HCT116 (cell line): ENCODE measurements around the gene KIRREL2. TPM values are rescaled to one million over a fixed set of nuclear protein-coding genes. Genes with fewer than 3 reads are reported as not detected.

Experiments
- ATAC-seq: fragments of 200-7000 bp; cut with Tn5 transposase; 2 replicates; pipeline ENCODE4 v1.9.1; 2020; ENCODE audit warnings: mild to moderate bottlenecking, moderate library complexity
- BruUV-seq: library from RNA; stranded (reverse); fragments of 400-500 nt; replicated peaks from 2 replicates; lab custom pipeline; 2021; lab: Mats Ljungman, UMichigan
- CTCF ChIA-PET: fragments of 300-600 bp; sonication (Branson Sonifier 250); formaldehyde crosslinking; loops from one replicate; lab custom pipeline; 2021; ENCODE audit warnings: antibody characterized with exemption; lab: Charles Lee
- POLR2A ChIA-PET: fragments of 300-600, 350-600 bp; sonication (Branson Sonifier 250); formaldehyde crosslinking; loops from one replicate; lab custom pipeline; 2021; ENCODE audit warnings: antibody characterized with exemption; lab: Charles Lee
- RAD21 ChIA-PET, 2 experiments: fragments of 300-600 bp; sonication (Branson Sonifier 250); formaldehyde crosslinking; loops; one replicate each; lab custom pipeline; 2023; ENCODE audit warnings: low total read pairs in 2 of 2; ENCODE audit not compliant: uncharacterized antibody in 2 of 2, unreplicated experiment in 2 of 2, low non-redundant PET in 1 of 2; lab: Charles Lee
- DNase-seq: peaks from one replicate; pipeline ENCODE4 v3.0.0-alpha.2; 2010; ENCODE audit warnings: low read depth, low spot score
- H2AFZ ChIP-seq: fragments of 200-600 bp; shearing (Covaris generic), sonication (generic); 2 replicates; pipeline ENCODE4 v1.6.1; 2017; ENCODE audit warnings: low read depth, mixed run types, mixed read lengths, antibody characterized with exemption, low read length; ENCODE audit not compliant: poor library complexity, severe bottlenecking
- H3K27ac ChIP-seq: 2 replicates; pipeline ENCODE4 v1.5.1; 2012; ENCODE audit warnings: low read depth, low read length
- H3K27me3 ChIP-seq: fragments of 200-600 bp; sonication (generic); 2 replicates; pipeline ENCODE4 v1.6.1; 2016; ENCODE audit warnings: mixed run types, low read length, mixed read lengths; ENCODE audit not compliant: insufficient read depth
- H3K36me3 ChIP-seq, 2 experiments: fragments of 200-500 bp in 1 of 2; fragments of 200-600 bp in 1 of 2; sonication (Bioruptor generic) in 1 of 2; sonication (generic) in 1 of 2; 2 replicates each; pipeline versions ENCODE4 v1.5.1 to v1.6.1; 2014 to 2016; ENCODE audit warnings: low read length in 2 of 2, inconsistent platforms in 1 of 2, mixed read lengths in 1 of 2, mixed run types in 1 of 2; ENCODE audit not compliant: insufficient read depth in 2 of 2, control insufficient read depth in 1 of 2
- H3K4me1 ChIP-seq, 2 experiments: fragments of 200-600 bp in 1 of 2; sonication (generic) in 1 of 2; 2 replicates each; pipeline versions ENCODE4 v1.5.1 to v1.6.1; 2012 to 2017; ENCODE audit warnings: low read length in 2 of 2, inconsistent platforms in 1 of 2, mild to moderate bottlenecking in 1 of 2, mixed read lengths in 1 of 2, mixed run types in 1 of 2, moderate library complexity in 1 of 2; ENCODE audit not compliant: insufficient read depth in 2 of 2, control insufficient read depth in 1 of 2
- H3K4me2 ChIP-seq: fragments of 200-600 bp; sonication (generic); 2 replicates; pipeline ENCODE4 v1.6.1; 2017; ENCODE audit warnings: mixed run types, low read length, mixed read lengths
- H3K4me3 ChIP-seq, 2 experiments: fragments of 200-600 bp in 1 of 2; sonication (generic) in 1 of 2; replicated peaks in 1 of 2; 2 replicates each; pipeline ENCODE4 v1.5.1; 2011 to 2016; ENCODE audit warnings: low read length in 2 of 2, control low read depth in 1 of 2, low read depth in 1 of 2, mild to moderate bottlenecking in 1 of 2, mixed read lengths in 1 of 2, mixed run types in 1 of 2
- H3K79me2 ChIP-seq: fragments of 200-600 bp; sonication (generic); 2 replicates; pipeline ENCODE4 v1.6.1; 2017; ENCODE audit warnings: mild to moderate bottlenecking, mixed run types, low read length, moderate library complexity, mixed read lengths; ENCODE audit not compliant: insufficient read depth
- H3K9ac ChIP-seq: fragments of 200-600 bp; sonication (generic); 2 replicates; pipeline ENCODE4 v1.6.1; 2016; ENCODE audit warnings: low read length, mixed read lengths
- H3K9me2 ChIP-seq: fragments of 200-600 bp; sonication (generic), shearing (Covaris generic); 2 replicates; pipeline ENCODE4 v1.6.1; 2017; ENCODE audit warnings: mixed run types, mild to moderate bottlenecking, moderate library complexity; ENCODE audit not compliant: insufficient read depth
- H3K9me3 ChIP-seq, 2 experiments: fragments of 200-500 bp in 1 of 2; fragments of 200-600 bp in 1 of 2; sonication (Bioruptor generic) in 1 of 2; sonication (generic) in 1 of 2; 2 replicates each; pipeline ENCODE4 v1.6.1; 2014 to 2017; ENCODE audit warnings: low read length in 2 of 2, mixed read lengths in 2 of 2, inconsistent platforms in 1 of 2, low read depth in 1 of 2, mild to moderate bottlenecking in 1 of 2, mixed run types in 1 of 2, moderate library complexity in 1 of 2; ENCODE audit not compliant: control insufficient read depth in 1 of 2, insufficient read depth in 1 of 2
- H4K20me1 ChIP-seq: fragments of 200-600 bp; sonication (generic), shearing (Covaris generic); 2 replicates; pipeline ENCODE4 v1.6.1; 2017; ENCODE audit warnings: mixed run types, mild to moderate bottlenecking, moderate library complexity; ENCODE audit not compliant: insufficient read depth
- ATF3 ChIP-seq: IDR thresholded peaks from 2 replicates; pipeline ENCODE4 v1.6.1; 2012
- CTCF ChIP-seq, 3 experiments: fragments of 200-600 bp in 1 of 3; sonication (generic) in 1 of 3; IDR thresholded peaks in 2 of 3; conservative IDR thresholded peaks in 1 of 3; 2 replicates each; pipeline ENCODE4 v1.5.1; 2012 to 2017; ENCODE audit warnings: low read depth in 2 of 3, low read length in 2 of 3, antibody characterized with exemption in 1 of 3, borderline replicate concordance in 1 of 3, control low read depth in 1 of 3, mild to moderate bottlenecking in 1 of 3, mixed read lengths in 1 of 3, mixed run types in 1 of 3, moderate library complexity in 1 of 3; ENCODE audit not compliant: insufficient read depth in 1 of 3
- EZH2 ChIP-seq: fragments of 200-600 bp; sonication (generic); IDR thresholded peaks from 2 replicates; pipeline ENCODE4 v1.6.1; 2017; ENCODE audit warnings: antibody characterized with exemption, mixed run types
- EZH2phosphoT487 ChIP-seq: fragments of 200-600 bp; IDR thresholded peaks from 2 replicates; pipeline ENCODE4 v1.6.1; 2018; ENCODE audit warnings: antibody characterized with exemption, borderline replicate concordance
- FOSL1 ChIP-seq: IDR thresholded peaks from 2 replicates; pipeline ENCODE4 v1.6.1; 2012; ENCODE audit warnings: low read depth
- MAX ChIP-seq: IDR thresholded peaks from 2 replicates; pipeline ENCODE4 v1.6.1; 2012
- POLR2AphosphoS5 ChIP-seq: IDR thresholded peaks from 2 replicates; pipeline ENCODE4 v1.6.1; 2011; ENCODE audit warnings: mild to moderate bottlenecking, low read depth, low read length, moderate library complexity
- RAD21 ChIP-seq: IDR thresholded peaks from 2 replicates; pipeline ENCODE4 v1.6.1; 2012; ENCODE audit warnings: low read depth, mild to moderate bottlenecking
- ZFX ChIP-seq: fragments of 450-650 bp; IDR thresholded peaks from 2 replicates; pipeline ENCODE4 v1.6.1; 2017
- intact Hi-C: fragments of 100-400 bp; cut with micrococcal nuclease; formaldehyde crosslinking; loops from 2 replicates; pipeline ENCODE4 v1.10.0; 2022
- total RNA-seq: library from RNA; stranded (reverse); gene quantifications from one replicate; pipeline ENCODE4 v1.2.1, GENCODE V29; 2021; ENCODE audit not compliant: unreplicated experiment

The KIRREL2 gene
- total RNA-seq, 1 experiment from 2014 or later, result 1.3 TPM

DNA sequence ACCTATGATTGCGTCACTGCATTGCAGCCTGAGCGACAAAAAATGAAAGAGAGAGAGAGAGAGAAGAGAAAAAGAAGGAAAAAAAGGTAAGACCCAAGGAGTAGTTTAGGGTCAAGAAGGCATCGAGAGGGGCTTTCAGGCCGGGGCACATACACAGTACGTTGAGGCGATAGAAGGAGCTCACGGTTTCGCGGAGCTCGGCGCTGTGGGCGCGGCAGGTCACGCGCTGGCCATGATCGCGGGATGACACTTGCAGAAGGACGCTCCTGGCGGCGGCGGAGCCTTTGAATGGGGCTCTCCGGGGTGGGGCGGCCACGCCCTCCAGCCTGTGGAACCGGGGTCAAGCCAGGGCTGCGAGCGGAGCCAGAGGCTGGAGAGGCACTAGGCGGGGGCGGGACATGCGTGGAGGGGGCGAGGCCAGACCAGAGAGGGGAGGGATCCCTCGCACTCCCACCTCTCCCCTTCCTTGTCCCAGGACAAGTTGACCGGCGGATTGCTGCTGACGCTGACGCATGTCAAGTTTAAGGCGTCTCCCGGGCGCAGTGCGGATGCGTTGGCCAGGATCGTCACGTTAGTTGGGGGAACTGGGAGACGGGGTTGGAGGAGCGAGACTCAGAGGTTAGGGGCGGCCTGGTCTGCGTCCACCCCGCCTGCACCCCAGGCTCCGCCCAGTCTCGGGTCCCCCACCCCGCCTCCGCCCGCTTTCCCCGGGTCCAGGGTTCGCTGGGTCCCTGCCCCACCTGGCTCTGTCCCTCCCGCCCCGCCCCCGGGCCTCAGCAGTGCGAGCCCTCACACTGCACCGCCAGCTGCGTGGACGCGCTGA is 11.3 kb upstream of the KIRREL2 start (continued):
- no peak for TF ChIP-seq RAD21
- no peak for TF ChIP-seq FOSL1
- no peak for TF ChIP-seq ATF3
- TF ChIP-seq EZH2, result no peak

DNA sequence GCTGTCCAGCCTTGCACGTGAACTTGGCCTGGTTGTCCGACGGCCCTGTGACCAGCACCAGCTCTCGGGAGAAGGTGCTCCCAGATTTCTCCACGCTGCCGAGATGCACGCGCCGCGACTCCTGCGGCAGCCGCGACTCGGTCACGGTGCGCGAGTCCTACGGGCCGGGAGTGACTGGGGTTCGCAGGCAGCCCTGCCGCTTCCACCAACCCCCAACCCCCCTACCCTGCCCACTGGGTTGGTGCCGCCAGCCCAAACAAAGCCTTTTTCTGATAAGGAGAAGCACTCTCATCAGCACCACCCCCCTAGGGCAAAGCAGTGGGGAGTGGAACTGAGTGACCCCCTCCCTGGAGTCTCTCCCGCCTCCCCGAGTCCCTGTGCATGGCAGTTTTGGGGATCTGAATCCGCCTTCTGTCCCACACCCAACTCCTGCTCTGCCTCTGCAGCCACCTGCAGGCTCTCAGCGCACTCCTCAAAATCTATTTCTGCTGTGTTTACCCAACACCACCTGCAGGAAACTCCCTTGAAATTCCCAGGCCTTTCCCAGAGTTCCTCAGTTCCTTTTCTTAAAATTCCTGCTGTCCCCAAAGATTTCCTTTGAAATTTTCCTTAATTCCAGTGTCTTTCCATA is 10.6 kb upstream of the KIRREL2 start:
- Histone ChIP-seq H3K27me3 (no peaks in the 10 kb centered on the region), H3K79me2 (no peaks in the 10 kb centered on the region), H3K4me2 (peak overlapping the region; percentile 98), H3K4me1 (peaks cover 17 to 35% of the 10 kb centered on the region in 2 experiments; a peak in 3 of 4 replicates), H3K9me3 (no peaks in the 10 kb centered on the region), H3K27ac (no peak overlapping the region; the same call in 1 of the 2 replicates), H3K9ac (peak overlapping the region; percentile 36), H3K9me2 (no peaks in the 10 kb centered on the region), H3K36me3 (no peaks in the 10 kb centered on the region), H2AFZ (peak overlapping the region; percentile 78), H4K20me1 (no peaks in the 10 kb centered on the region), H3K4me3 (peak overlapping the region; percentile 47 to 61)
- intact Hi-C loops, result no loop called here
- peak; percentile 35 for ATAC-seq
- ChIA-PET CTCF (interaction anchor here (0.7 kb wide), 1 partner anchor 168 kb away, joined by 4 read pairs; the partner anchor contains the start of gene ALKBH6), RAD21 (interaction anchor here in 1 of 2 experiments (0.6 to 0.7 kb wide), 3 partner anchors 8 to 85 kb away, joined by 3 to 6 read pairs (median 4); no protein-coding TSS in a partner anchor), POLR2A (no interaction called here)
- DNase-seq, result no peak
- BruUV-seq, result no TSS peak
- TF ChIP-seq POLR2AphosphoS5 (no peak), ZFX (no peak), CTCF (IDR thresholded peaks at IDR 0.05 in 2 of 3, conservative IDR thresholded peaks at IDR 0.05 in 1 of 3; ENCODE audit: borderline replicate concordance in 1 of 3, insufficient read depth in 1 of 3, low read depth in 2 of 3, low read length in 2 of 3) (peak in 1 of 3 experiments; percentile 16; a peak in 1 of 6 replicates), MAX (peak; percentile 71), EZH2phosphoT487 (no peak)
